ENCODE data around the gene SEPTIN8.

SEPTIN8 gene

DNA sequence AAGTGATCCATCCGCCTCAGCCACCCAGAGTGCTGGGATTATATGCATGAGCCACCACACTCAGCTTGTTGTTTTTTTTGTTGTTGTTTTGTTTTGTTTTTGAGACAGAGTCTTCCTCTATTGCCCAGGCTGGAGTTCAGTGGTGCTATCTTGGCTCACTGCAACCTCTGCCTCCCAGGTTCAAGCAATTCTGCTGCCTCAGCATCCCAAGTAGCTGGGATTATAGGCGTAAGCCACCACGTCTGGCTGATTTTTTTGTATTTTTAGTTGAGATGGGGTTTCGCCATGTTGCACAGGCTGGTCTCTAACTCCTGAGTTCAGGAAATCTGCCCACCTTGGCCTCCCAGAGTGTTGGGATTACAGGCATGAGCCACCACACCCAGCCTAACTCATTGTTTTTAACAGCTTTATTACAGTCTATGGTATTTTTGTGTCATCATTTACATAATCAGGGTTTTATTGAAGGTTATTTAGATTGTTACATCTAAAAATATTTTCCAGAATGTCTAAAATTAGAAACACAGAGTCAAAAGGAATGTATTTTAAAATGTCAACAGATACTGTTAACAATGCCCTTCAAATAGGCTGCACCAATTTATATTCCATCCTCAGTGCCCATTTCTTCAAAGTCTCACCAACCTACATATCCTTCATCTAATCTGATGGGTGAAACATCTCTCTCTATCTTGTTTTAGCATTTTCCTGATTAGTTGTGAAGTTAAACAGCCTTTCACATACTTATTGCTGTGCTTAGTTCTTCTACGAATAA lies 58.3 kb downstream of the SEPTIN8 start:
- H3K4me3 ChIP-seq (ENCODE audit: low read length, poor library complexity, severe bottlenecking) = no peak overlapping the region
- H3K27me3 ChIP-seq (ENCODE audit: insufficient read depth, low read length, poor library complexity, severe bottlenecking) = no peaks in the 10 kb centered on the region
- no peaks in the 10 kb centered on the region for H3K79me2 ChIP-seq (ENCODE audit: insufficient read depth, low read length)
- TF ChIP-seq, protein P1, sequence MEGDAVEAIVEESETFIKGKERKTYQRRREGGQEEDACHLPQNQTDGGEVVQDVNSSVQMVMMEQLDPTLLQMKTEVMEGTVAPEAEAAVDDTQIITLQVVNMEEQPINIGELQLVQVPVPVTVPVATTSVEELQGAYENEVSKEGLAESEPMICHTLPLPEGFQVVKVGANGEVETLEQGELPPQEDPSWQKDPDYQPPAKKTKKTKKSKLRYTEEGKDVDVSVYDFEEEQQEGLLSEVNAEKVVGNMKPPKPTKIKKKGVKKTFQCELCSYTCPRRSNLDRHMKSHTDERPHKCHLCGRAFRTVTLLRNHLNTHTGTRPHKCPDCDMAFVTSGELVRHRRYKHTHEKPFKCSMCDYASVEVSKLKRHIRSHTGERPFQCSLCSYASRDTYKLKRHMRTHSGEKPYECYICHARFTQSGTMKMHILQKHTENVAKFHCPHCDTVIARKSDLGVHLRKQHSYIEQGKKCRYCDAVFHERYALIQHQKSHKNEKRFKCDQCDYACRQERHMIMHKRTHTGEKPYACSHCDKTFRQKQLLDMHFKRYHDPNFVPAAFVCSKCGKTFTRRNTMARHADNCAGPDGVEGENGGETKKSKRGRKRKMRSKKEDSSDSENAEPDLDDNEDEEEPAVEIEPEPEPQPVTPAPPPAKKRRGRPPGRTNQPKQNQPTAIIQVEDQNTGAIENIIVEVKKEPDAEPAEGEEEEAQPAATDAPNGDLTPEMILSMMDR (conservative IDR thresholded peaks at IDR 0.05; ENCODE audit: low read length) = no peak
- no peak for TF ChIP-seq EZH2phosphoT487 (IDR thresholded peaks at IDR 0.05; ENCODE audit: borderline replicate concordance)
- H3K9ac ChIP-seq (ENCODE audit: low read depth, low read length, poor library complexity, severe bottlenecking) = no peak overlapping the region
- H3F3A ChIP-seq (ENCODE audit: low read depth) = no peaks in the 10 kb centered on the region
- no peaks in the 10 kb centered on the region for H3K36me3 ChIP-seq (ENCODE audit: insufficient read depth, low read length)
- no peaks in the 10 kb centered on the region for H3K9me2 ChIP-seq (replicated peaks; ENCODE audit: low read depth, low read length)
- no peak overlapping the region for H3K4me2 ChIP-seq (ENCODE audit: low read depth, low read length, poor library complexity, severe bottlenecking)
- H3K4me1 ChIP-seq (ENCODE audit: insufficient read depth, low read length, poor library complexity, severe bottlenecking) = no peaks in the 10 kb centered on the region
- H4K20me1 ChIP-seq (ENCODE audit: insufficient read depth, low read length, poor library complexity, severe bottlenecking) = no peaks in the 10 kb centered on the region
- H3K9me3 ChIP-seq (ENCODE audit: insufficient read depth, low read depth, low read length) = no peaks in the 10 kb centered on the region
- no peak overlapping the region for H2AFZ ChIP-seq (ENCODE audit: low read length)

DNA sequence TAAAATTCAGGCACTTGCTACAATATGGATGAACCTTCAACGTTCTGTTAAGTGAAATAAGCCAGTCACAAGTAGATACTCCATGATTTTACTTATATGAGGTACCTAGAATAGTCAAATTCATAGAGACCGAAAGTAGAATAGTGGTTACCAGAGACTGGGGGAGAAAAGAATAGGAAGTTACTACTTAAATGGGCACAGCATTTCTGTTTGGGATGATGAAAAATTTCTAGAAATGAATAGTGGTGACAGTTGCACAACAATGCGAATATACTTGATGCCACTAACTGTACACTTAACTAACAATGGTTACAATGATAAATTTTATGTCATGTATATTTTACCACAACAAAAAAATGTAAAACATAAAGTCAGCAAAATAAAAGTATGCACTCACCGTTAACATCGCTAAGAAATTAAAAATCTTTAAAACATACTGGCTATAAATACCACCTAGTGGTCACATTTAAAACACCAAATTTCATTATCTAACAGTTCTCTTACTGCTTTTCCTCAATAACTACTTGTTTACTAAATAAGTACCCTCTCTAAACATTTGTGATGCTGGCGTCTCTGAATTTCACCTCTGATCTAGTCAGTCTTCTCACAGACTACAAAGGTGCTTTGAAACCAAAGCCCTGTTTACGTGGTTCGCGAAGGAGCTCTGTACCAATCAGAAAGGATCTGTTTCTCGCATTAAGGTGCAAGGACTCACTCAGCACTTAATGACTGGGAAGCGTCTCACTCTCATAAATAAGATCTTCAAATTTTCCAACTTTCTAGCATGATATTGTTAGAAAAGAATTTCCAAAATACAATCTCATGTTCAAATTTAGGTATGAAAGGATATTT lies 62.4 kb downstream of the SEPTIN8 start:
- Histone ChIP-seq H3K79me2 (ENCODE audit: insufficient read depth, low read length) (no peaks in the 10 kb centered on the region), H3K9ac (ENCODE audit: low read depth, low read length, poor library complexity, severe bottlenecking) (no peak overlapping the region), H3K9me3 (ENCODE audit: insufficient read depth, low read depth, low read length) (no peaks in the 10 kb centered on the region), H2AFZ (ENCODE audit: low read length) (no peak overlapping the region), H3K4me2 (ENCODE audit: low read depth, low read length, poor library complexity, severe bottlenecking) (no peak overlapping the region), H3K27me3 (ENCODE audit: insufficient read depth, low read length, poor library complexity, severe bottlenecking) (no peaks in the 10 kb centered on the region), H3K36me3 (ENCODE audit: insufficient read depth, low read length) (no peaks in the 10 kb centered on the region), H3K4me3 (ENCODE audit: low read length, poor library complexity, severe bottlenecking) (no peak overlapping the region), H3F3A (ENCODE audit: low read depth) (no peaks in the 10 kb centered on the region), H3K9me2 (replicated peaks; ENCODE audit: low read depth, low read length) (no peaks in the 10 kb centered on the region), H4K20me1 (ENCODE audit: insufficient read depth, low read length, poor library complexity, severe bottlenecking) (no peaks in the 10 kb centered on the region), H3K4me1 (ENCODE audit: insufficient read depth, low read length, poor library complexity, severe bottlenecking) (no peaks in the 10 kb centered on the region)
- TF ChIP-seq, protein P1 (conservative IDR thresholded peaks at IDR 0.05; ENCODE audit: low read length) = peak; percentile 54
- TF ChIP-seq EZH2phosphoT487 (IDR thresholded peaks at IDR 0.05; ENCODE audit: borderline replicate concordance) = no peak

DNA sequence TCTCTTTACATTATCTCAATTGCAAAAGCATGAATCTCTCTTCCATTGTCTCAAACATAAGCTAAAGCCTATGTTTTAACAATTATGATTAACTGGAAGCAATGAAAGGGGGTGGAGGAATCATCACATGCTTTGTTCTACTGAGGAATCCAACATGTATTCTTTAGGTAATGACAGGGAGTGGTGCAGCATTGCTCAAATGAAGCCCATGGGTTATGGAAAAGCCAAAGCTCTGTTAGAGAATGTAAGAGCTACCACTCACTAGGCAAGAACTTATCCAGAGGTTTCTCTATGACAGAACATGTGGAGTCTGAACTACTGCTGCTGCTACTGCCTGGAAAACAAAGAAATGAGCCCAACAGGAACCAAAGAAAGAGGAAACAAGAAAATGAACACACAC lies 68.4 kb downstream of the SEPTIN8 start:
- Histone ChIP-seq H3K9ac (ENCODE audit: low read depth, low read length, poor library complexity, severe bottlenecking) (no peak overlapping the region), H3K4me3 (ENCODE audit: low read length, poor library complexity, severe bottlenecking) (no peak overlapping the region), H4K20me1 (ENCODE audit: insufficient read depth, low read length, poor library complexity, severe bottlenecking) (no peaks in the 10 kb centered on the region), H3F3A (ENCODE audit: low read depth) (no peaks in the 10 kb centered on the region), H3K79me2 (ENCODE audit: insufficient read depth, low read length) (no peaks in the 10 kb centered on the region), H3K27me3 (ENCODE audit: insufficient read depth, low read length, poor library complexity, severe bottlenecking) (no peaks in the 10 kb centered on the region), H3K9me3 (ENCODE audit: insufficient read depth, low read depth, low read length) (no peaks in the 10 kb centered on the region), H3K36me3 (ENCODE audit: insufficient read depth, low read length) (no peaks in the 10 kb centered on the region), H2AFZ (ENCODE audit: low read length) (no peak overlapping the region), H3K9me2 (replicated peaks; ENCODE audit: low read depth, low read length) (no peaks in the 10 kb centered on the region), H3K4me1 (ENCODE audit: insufficient read depth, low read length, poor library complexity, severe bottlenecking) (no peaks in the 10 kb centered on the region), H3K4me2 (ENCODE audit: low read depth, low read length, poor library complexity, severe bottlenecking) (no peak overlapping the region)
- TF ChIP-seq, protein P1 (conservative IDR thresholded peaks at IDR 0.05; ENCODE audit: low read length) = no peak
- no peak for TF ChIP-seq EZH2phosphoT487 (IDR thresholded peaks at IDR 0.05; ENCODE audit: borderline replicate concordance)
